Stimulated activated CD8-positive, alpha-beta memory T cell treated with anti-CD3 and anti-CD28 coated beads, Interleukin-4, amount 100 ng/mL, for 24 hours (primary cell): ENCODE data around the gene DYNC1H1.
"Not testable (repeated sequence)": the region's sequence is repeated elsewhere in the genome, so short reads cannot be mapped to it uniquely, and the experiment has no call there.

ENCODE experiments used
- DNase-seq: peaks from one replicate; pipeline ENCODE4 v3.0.0-alpha.2; 2020; ENCODE audit warnings: low read depth

DYNC1H1 gene

DNA sequence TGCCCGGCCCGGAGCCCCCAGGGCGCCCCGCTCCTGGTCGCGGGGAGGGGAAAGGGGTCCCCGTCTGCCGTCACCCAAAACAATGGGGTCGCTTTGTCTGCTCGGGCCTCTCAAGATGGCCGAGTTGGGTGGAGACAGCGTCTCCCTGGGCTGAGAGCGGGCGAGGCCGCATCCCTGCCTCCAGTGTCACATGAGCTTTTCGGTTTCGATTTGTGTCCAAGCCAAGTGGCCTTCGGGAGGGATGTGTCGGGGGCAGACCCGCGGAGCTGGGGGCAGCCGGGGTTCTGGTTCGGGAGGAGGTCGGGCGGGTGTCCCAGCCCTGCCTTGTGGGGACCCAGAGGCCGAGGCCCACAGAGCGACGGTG is 790 bp downstream of the DYNC1H1 start:
- peak; percentile 28 for DNase-seq

DNA sequence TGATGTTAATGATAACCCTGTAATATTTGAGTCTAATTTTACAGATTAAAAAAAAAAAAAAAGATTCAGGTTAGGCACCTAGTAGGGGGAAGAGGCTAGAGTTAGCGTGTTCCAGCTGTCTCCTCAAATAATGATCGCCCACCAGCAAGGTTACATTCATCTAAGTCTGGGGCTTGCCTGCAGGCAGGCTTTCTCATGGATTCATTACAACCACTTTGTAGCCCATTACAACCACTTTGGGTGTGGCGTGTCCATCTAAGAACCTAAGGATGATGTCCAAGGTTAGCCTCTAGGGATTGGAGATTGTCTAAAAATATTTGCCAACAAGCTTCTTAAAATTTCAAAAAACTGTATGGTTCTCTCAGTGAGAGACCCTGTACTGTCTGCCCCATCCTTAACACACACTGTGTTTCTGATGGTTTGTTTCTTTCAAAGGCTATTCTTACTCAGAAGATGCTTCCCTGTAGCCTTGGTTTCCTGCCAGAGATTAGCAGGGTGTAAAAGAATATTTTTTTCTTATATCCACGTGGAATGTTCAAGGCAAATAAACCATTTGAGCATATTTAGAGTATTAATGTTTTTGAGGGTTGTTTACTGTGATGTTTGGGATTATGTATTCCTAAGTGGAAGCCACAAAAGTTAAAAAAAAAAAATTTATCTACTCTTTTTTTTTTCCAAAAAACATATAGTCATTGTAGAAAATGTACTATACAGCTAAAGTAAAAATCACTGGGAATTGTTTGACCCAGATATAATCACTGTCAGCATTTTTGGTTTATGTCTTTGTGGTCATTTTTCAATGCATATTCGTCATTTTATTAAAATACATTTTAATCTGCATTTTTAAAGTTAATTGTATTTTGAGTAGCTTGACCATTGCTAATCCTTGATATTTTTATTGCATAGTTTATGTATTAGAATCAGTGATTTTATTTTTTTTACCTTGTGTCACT is 1.7 kb downstream of the DYNC1H1 start:
- DNase-seq, result no peak

DNA sequence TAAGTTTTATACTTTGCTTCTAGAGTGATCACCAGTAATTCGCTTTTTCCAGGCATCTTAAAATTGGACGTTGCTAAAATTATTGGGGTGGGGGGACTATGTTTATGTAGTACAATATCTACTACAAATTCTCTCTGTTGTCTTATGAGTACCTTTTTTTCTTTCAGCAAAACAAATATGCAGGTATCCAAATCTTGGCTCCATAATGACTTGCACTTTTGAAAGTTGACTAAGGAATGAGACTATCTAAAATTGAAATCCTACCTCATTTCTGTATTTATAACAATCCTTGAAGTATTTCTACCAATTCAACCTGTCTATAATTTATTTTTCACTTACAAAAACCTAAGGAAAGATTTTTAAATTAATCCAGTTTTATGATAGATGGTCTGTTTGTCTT is 2.4 kb downstream of the DYNC1H1 start:
- DNase-seq, result no peak

DNA sequence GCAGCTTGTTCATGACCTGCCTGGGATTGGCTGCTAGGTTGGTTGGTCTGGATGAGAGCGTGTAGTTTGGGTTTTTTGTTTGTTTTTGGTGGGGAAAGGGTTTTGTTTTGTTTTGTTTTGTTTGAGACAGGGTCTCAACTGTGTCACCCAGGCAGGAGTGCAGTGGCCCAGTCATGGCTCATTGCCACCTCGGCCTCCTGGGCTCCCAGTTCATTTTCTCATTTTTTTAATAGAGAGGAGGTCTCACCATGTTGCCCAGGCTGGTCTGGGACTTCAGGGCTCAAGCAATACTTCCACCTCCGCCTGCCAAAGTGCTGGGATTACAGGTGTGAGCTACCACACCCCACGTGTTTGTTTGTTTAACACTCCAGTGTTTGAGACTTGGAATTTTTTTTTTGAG is 3.8 kb downstream of the DYNC1H1 start:
- no peak for DNase-seq

DNA sequence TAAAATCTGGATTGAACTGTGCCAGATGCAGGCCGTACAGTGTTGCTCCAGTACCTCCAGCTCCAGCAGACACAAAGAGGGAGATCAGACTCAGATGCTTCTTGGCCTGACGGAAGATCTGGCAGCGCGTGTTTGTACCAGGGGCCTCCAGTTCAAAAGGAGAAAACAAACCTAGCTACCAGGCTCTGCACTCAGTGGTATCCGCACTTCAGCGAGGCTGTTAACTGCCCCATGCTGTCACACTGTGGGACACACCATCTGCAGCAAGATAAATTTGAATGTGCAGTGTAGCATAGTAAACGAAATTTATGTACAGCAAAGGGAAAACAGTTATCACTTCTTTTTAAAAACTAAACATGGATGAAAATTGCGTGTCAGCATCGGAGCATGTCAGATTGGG is 5.1 kb downstream of the DYNC1H1 start:
- no peak for DNase-seq

DNA sequence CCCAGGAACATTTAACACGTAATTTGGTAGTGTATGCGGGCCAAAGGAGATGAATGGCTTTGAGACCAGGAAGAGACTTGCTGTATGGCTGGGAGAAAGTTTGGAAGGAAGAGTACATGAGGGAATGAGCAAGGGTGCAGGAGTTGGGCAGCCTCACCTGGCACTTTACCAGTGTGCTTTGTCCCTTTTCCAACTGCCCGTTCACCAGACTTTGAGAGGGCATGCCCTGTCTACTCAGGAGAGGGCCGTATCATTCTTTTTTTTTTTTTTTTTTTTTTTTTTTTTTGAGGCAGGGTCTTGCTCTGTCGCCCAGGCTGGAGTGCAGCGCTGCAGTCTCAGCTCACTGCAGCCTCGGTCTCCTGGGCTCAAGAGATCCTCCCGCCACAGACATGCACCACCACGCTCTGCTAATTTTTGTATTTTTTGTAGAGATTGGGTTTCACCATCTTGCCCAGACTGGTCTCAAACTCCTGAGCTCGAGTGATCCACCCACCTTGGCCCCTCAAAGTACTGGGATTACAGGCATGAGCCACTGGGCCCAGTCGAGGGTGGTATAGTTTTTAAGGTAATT is 6.5 kb downstream of the DYNC1H1 start:
- no peak for DNase-seq

DNA sequence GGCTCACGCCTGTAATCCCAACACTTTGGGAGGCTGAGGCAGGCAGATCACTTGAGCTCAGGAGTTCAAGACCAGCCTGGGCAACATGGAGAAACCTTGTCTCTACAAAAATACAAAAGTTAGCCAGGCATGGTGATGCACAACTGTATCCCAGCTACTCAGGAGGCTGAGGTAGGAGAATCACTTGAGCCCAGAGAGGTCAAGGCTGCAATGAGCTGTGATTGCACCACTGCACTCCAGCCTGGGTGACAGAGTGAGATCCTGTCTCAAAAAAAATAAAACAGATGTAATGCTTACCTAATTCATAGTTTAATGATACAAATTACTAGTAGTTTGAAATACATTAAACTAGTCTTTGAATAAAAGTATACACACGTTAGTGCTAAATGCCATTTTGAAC is 7.1 kb downstream of the DYNC1H1 start:
- DNase-seq, result not testable (repeated sequence)

DNA sequence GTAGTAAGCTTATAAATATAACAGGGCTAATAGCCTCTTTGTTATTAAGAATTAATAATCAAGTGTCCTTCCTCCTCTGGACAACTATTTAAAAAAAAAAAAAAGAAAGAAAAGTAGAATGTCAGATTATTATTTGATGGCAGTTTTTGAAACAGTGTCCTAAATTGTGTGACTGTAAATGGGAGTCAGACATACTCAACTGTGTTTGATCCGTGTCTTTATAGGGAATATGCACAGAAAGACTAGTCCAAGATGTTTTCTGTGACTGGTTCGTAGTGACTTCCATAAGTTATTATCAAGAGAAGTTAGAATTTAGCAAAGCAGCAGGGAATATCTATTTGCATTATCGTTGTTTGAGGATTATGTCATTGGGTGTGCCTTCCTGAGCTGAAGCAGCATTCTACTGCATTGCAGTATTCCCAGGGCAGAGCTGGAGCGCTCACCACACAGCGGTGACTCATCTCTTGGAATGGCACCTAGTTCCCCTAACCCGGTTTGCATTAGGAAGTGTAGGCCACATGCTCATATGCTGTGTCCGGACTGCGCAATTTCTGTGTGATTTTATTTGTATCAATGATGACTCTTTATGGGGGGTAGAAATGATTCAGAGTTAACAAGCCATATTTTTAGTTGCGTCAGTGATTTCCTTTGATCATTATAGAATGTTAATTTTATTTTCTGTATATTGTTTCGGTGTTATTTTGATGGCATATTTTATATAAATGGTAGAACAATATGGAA is 7.9 kb downstream of the DYNC1H1 start:
- no peak for DNase-seq

DNA sequence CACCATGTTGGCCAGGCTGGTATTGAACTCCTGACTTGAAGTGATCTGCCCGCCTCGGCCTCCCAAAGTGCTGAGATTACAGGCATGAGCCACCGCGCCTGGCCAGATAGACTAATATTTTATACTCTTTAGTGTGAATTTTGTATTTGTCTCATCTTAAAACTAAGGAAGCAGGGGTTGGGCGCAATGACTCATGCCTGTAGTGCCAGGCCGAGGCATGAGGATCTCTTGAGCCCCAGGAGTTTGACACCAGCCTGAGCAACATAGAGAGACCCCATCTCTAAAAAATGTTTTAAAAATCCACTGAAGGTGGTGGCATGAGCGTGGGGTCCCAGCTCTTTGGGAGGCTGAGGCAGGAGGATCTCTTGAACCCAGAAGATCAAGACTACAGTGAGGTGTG is 9.0 kb downstream of the DYNC1H1 start:
- no peak for DNase-seq

DNA sequence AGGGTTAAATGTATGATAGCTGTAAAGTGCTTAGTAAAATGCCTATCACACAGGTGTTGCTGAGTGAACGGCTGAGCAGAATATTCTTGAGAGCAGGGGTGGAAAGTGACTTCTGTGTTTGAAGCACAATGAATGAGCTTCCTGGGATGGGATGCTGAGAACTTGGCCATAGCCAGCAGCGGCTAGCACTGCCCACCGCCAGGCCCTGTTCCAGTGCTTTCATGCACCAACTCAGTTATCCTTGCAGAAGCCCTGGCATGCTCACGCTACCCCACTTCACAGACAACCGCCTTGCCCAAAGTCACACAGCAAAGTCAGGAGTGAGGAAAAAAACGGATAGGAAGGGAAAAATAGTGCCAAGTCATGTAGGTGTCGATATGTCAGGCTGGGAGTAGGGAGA is 10.9 kb downstream of the DYNC1H1 start:
- no peak for DNase-seq

DNA sequence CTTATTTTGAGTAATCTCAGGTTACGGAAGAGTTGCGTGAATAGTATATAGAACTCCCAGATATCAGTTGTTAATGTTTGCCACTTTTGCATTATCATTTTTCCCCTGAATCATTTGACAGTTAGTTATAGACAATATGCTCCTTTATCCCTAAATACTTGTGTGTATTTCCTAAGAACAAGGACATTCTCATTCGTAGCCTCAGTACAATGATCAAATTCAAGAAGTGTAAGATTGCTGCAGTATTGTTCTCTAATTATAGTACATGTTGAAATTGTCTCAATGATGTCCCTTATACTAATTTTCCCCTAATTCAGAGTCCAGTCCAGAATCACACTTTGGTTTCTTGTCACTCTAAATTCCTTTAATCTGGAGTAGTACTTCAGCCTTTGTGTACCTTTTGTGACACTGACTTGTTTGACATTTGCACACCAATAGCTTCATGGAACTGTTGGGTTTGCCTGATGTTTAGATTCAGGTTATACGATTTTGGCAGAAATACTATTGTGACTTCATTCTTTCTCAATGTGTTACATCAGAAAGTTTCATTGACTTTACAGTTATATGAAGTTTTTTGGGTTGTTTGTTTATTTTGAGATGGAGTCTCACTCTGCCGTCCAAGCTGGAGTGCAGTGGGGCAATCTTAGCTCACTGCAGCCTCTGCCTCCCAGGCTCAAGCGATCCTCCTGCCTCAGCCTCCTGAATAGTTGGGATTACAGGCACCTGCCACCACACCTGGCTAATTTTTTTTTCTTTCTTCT is 13.1 kb downstream of the DYNC1H1 start:
- no peak for DNase-seq

DNA sequence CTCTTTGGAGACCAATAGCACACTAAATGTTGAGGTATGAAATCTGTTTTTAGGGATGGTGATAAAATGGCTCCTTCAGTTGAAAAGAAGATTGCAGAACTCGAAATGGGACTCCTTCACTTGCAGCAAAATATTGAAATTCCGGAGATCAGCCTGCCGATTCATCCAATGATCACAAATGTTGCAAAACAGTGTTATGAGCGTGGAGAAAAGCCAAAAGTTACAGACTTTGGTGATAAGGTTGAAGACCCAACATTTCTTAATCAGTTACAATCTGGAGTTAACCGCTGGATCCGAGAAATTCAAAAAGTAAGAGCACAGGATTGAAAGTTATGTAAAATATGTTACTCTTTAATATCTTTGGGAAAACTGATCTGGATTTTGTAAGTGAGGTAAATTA is 15.3 kb downstream of the DYNC1H1 start:
- no peak for DNase-seq

DNA sequence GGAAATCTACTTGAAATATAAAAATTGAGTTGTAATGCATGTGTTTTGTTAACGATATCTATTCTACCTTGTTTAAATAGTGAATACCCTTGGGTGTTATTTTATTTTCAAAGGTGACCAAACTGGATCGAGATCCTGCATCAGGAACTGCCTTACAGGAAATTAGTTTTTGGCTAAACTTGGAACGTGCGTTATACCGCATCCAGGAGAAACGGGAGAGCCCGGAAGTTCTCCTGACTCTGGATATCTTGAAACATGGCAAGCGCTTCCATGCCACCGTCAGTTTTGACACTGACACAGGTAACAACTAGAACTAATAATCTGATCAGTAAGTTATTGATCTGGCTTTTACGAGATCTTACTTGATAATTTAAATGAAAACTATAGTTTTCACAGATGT is 15.9 kb downstream of the DYNC1H1 start:
- no peak for DNase-seq

DNA sequence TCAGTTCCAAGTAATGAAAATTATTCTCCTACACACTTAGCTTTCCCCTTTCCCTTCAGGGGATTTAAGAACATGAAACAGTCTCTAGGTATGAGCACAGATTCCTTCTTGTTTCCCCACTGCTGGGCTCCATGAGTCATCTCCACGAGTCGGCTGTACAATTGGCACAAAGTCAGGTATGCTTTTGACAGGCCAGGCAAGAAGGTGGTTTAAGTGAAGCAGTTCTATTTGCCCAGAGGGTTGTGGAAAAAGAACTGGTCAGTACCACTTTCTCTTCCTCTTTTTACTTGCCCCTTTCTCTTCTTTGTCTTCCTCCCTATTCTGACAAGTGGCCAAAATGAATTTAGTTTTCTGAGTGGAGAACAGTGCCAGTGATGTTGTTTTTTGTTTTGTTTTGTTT is 16.3 kb downstream of the DYNC1H1 start:
- DNase-seq, result no peak

DNA sequence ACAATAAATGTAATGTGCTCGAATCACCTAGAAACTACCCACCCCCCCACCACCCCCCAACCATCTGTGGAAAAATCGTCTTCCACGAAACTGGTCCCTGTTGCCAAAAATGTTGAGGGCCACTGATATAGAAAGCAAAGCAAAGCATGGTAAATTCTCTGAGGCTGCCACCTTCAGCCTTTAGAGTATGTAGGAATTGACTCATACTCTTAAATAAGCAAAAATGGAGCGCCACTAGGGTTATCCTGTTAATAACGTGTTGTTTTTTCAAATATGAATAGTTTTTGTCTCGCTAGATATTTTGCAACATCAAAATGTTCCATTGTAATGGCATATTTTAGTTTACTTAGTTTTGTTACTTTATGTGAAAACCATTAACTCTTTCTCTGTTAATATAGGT is 18.2 kb downstream of the DYNC1H1 start:
- no peak for DNase-seq

DNA sequence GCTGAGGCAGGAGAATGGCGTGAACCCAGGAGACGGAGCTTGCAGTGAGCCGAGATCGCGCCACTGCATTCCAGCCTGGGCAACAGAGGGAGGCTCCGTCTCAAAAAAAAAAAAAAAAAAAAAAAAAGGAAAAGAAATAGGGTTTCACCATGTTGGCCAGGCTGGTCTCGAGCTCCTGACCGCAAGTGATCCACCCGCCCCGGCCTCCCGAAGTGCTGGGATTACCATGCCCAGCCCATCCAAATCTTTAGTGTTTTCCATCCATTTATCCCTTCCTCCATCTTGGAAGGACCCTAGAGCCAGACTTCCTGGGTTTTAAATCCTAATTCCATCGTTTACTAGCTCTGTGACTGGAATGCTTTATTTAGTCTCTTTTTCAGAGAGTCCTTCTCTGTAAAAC is 20.5 kb downstream of the DYNC1H1 start:
- not testable (repeated sequence) for DNase-seq

DNA sequence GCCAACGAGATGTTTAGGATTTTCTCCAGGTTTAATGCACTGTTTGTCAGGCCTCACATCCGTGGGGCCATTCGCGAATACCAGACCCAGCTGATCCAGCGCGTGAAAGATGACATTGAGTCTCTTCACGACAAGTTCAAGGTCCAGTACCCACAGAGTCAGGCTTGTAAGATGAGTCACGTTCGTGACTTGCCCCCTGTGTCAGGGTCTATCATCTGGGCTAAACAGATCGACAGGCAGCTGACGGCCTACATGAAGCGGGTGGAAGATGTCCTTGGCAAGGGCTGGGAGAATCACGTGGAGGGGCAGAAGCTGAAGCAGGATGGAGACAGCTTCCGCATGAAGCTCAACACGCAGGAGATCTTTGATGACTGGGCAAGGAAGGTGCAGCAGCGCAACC is 21.6 kb downstream of the DYNC1H1 start:
- no peak for DNase-seq

DNA sequence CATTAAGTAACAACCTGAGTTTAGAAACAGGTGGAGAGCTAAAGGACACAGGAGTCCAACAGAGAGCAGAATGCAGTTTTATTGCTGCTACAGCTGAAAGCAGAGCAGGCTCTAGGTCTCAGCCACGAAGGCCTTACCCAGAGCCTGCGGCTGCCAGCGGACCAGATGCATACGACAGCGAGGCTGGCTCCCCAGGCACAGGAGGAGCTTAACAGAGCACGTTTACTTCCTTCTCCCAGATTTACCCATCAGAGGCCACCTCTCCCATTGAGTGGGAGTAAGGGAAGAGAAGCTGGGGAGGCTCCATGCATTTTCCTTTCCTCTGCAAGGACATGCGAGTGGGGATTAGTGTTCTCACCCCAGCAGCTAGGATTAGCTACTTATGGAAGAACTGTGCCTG is 22.6 kb downstream of the DYNC1H1 start:
- no peak for DNase-seq

DNA sequence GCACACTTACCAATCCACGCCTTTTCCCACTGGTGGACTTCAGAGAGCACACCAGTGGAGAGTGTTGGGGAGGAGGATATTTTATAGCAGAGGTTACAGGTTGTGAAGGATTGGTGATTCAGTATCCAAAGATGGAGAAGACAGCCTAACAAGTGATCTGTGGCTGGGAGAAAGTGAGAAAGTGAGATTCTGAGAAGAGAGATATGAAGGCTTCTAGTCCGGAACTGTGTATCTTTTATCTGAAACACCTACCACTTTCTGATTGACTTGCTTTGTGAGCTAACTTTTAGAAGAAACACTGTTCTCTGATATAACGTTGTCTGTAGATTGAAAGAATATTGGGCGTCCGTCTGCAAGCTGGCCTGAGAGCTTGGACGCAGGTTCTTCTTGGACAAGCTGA is 24.0 kb downstream of the DYNC1H1 start:
- DNase-seq, result no peak

DNA sequence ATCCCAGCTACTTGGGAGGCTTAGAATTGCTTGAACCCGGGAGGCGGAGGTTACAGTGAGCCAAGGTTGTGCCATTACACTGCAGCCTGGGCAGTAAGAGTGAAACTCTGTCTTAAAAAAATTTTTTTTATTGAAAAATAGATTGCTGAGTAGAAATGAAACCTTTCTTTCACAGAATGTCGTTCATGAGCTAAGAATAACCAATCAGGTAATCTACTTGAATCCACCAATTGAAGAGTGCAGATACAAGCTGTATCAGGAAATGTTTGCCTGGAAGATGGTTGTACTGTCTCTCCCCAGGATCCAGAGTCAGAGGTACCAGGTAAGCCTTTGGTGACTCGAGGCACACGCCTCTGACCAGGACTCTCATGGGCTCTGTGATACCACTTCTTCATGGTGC is 27.0 kb downstream of the DYNC1H1 start:
- DNase-seq, result no peak

DNA sequence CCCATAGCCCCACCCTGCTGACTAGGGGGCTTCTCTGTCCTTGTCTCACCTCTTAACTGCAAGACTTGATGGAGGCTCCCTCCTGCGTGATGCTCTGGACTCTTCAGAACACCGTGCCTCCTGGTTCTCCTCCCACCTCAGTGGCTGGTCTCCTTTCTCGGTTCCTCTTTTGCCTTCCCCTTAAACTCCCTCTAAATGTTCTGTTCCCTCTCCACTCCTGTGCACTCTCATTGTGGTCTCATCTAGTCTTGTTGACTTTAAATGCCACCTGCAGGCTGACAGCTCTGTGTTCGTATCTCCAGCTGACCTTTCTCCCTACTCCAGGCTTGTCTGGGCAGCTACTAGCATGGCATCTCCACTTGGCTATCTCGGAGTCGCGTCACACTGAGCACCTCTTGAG is 28.3 kb downstream of the DYNC1H1 start:
- no peak for DNase-seq
